GM21367 (cell line): ENCODE results near the gene FAM3C.
"Not testable (repeated sequence)": the region's sequence is repeated elsewhere in the genome, so short reads cannot be mapped to it uniquely, and the experiment has no call there.

ENCODE experiments used
- ATAC-seq: cut with Tn5 transposase; IDR thresholded peaks from one replicate; pipeline ENCODE4 v1.9.1; 2021; ENCODE audit not compliant: unreplicated experiment

Gene FAM3C, protein sequence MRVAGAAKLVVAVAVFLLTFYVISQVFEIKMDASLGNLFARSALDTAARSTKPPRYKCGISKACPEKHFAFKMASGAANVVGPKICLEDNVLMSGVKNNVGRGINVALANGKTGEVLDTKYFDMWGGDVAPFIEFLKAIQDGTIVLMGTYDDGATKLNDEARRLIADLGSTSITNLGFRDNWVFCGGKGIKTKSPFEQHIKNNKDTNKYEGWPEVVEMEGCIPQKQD

DNA sequence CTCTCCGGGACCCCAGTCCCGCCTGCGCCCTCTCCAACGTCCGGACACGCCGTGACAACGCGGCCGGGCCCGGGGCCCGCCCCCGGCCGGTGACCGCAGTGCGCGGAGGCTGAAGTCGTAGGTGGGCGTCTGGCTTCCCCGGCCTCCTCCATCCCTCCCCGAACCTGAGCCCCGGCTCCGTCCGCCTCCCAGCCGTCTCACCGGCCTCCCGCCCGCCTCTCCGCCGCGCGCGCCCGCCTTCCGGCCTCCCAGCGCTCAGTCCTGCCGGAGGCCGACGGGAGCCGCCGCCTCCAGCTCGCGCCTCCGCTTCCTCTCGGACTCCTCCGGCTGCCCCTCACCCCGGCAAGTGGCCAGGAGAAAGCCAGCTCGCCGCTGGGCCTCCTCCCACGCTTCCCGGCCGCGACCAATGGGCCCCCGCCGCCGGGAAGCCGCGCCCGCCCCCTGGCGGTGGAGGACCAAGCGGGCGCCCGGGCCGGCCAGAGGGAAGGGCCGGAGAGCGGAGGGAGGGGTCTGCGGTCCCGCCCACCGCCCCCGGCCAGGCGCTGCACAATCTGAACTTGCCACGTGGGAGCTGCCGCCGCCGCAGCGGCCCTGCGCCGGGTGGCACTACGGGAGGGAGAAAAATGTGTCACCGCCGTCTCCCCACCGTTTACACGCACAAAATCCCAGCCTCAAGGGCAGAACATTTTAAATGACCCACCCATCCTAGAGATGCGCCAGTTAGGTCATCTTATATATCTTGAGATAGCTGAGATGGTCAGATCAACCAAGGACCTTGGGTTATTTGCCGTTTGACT, at the start of gene FAM3C:
Gene FAM3C (minus strand): TSS at position 348 of the 797 bp plus-strand sequence. CDS start 13,339 bp downstream, outside the sequence.
- ATAC-seq: peak; percentile 82

DNA sequence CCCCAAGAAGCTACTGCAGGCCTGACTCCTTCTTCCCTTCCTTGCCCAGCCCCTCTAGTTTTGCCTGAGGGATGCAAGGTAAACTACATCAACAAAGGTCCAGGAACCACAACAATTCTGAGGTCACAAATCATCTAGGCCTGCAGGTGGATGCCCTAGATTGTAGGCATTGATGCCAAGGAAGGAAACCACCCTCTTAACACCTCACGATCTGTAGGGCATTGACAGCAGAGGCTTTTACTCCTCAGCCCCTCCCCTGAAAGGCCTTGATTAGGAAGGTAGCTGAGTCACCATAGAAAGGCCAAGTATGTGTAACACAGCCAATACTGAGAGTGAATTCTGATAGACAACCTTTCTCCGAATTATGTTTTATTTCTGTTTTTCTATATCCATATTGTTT, 46.7 kb upstream of the FAM3C start:
- no peak for ATAC-seq

DNA sequence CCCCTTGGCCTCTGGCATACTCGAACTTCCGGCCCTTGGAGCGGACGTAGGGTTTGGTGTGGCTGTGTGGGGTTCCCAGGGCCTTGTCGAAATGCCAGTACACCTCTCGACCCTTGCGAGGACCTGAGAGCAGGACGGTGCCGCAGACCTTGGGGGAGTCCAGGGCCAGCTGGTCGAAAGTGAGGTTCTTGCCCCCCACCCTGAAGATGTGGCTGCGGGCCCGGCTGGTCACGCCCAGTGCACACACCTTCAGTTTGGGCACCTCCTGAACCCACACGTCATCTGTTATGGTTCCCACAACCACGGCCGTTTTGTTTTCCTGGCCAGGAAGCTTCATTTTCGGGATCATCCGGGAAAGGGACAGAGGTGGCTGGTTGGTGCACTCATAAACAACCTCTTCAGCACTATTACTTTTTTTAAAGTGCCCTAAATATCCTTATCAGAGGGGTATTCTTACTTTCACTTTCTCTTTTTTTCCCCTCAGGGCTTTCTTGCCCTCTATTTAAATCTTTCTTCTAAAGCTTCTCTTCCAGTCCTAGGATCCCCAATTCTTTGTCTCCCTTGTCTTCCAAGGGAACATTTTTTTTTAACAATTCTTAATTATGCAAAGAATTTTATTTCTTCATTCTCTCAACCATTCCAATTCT, 44.9 kb upstream of the FAM3C start:
- no peak for ATAC-seq

DNA sequence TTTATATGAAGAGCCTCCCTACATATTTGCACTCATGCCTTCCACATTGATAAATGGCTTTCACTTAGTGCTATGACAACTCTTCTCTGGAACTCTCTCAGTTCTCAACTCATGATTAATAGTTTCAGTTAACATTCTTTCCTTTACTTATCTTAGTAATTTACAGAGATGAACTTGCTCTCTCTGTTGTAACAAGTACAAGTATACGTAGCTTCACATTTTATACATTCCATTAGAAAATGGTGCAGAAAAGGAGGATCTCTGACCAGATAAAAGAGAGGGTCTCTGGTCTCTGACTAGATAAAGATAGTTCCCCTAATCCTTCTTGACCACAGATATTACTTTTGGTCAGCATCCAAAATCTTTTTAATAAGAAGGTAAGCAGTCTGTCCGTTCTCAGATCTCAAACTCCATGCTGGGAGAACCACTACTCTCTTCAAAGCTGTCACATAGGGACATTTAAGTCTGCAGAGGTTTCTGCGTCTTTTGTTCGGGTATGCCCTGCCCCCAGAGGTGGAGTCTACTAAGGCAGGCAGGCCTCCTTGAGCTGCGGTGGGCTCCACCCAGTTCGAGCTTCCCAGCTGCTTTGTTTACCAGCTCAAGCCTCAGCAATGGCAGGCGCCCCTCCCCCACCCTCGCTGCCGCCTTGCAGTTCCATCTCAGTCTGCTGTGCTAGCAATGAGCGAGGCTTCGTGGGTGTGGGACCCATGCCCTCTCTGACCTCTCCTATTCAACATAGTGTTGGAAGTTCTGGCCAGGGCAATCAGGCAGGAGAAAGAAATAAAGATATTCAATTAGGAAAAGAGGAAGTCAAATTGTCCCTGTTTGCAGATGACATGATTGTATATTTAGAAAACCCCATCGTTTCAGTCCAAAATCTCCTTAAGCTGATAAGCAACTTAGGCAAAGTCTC, 42.2 kb upstream of the FAM3C start:
- peak; percentile 52 for ATAC-seq

DNA sequence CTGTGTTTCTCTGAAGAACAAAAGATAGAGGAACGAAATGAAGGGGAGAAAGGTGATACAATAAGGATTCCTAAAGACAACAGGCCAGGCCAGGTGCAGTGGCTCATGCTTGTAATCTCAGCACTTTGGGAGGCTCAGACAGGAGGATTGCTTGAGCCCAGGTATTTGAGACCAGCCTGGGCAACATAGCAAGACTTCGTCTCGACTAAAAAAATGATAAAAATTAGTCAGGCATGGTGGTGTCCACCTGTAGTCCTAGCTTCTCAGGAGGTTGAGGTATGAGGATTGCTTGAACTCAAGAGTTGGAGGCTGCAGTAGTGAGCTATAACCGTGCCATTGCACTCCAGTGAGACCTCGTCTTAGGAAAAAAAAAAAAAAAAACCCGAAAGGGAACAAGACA, 41.4 kb upstream of the FAM3C start:
- ATAC-seq: no peak

DNA sequence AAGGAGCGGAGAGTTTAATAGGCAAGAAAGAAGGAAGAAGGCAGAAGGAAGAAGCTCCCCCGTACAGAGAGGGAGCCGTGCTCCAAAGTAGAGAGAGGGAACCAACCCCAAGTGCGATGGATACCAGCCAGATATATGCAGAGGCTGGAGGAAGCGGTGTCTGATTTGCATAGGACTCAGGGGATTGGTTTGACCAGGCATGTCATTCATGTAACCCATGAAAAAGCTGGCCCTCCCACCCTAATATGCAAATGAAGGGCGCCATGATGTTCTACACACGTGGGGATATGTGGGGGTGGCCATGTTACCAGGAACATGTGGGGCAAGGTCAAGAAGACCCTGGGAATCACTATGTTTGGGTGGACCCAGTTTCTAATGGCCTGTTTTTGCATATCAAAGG, 40.6 kb upstream of the FAM3C start:
- ATAC-seq: no peak

DNA sequence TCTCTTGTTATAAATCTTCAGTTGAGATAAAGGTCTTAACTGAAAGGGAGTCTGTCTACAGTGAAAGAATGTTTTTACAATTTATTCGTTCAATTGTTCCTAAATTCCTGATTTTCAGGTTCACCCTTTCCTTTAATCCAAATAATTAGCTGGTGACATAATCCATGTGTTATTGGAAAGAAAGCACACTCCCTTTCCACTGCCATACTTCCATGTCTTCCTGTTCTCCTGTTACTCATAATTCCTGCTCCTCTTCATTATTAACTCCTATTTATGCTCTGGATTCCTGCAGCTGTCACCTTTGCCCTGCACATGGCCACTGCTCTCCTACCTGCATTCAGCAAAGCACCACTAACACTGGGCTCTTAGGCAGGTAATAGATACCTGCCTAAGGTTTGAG, 40.0 kb upstream of the FAM3C start:
- ATAC-seq: no peak

DNA sequence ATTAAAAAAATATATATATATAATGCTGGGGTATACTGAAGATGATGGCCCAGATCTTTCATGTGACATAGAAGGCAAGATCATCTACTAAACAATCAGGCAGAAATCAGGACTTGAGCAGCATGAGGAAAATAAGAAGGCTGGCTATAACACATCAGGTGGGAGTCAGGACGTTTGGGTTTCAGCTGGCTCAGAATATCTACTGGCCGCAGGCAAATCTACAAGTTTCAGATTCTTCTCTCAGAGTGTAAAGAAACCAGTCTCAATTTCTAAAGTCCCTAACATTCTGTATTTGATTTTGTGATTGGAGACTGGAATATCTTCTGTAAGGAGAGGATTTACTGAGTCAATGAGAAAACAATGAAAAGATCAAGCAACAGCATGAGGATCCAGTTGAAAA, 37.7 kb upstream of the FAM3C start:
- ATAC-seq: peak; percentile 41

DNA sequence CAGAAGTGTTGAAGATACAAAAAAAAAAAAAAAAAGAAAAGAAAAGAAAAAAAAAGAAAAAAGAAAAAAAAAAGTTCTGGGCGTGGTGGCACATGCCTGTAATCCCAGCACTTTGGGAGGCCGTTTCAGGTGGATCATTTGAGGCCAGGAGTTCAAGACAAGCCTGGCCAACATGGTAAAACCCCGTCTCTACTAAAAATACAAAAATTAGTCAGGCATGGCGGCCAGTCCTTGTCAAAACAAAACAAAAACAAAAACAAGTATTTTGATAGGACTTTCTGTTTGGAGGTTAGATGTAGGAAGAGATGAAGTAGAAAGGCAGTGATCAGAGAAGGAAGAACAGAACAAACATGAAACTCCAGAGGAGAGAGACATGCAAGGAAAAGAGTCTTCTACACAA, 36.4 kb upstream of the FAM3C start:
- ATAC-seq: peak; percentile 76

DNA sequence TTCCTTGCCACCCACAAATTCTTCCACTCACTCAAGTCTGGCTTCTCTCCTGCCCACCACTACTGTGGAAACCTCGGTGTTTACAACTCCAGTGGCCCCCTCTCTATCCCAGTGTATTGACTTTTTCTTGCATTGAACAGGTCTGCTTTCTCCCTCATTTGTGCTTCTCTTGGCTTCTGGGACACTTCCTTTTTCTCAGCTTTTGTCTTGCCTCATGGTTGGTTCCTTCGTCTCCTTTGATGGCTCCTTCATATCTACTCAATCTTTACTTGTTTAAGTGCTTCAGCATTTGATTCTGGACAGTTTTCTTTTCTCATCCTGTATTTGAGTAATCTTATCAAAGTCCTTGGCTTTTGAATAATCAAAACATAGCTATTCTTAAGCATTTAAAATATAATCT, 35.9 kb upstream of the FAM3C start:
- no peak for ATAC-seq

DNA sequence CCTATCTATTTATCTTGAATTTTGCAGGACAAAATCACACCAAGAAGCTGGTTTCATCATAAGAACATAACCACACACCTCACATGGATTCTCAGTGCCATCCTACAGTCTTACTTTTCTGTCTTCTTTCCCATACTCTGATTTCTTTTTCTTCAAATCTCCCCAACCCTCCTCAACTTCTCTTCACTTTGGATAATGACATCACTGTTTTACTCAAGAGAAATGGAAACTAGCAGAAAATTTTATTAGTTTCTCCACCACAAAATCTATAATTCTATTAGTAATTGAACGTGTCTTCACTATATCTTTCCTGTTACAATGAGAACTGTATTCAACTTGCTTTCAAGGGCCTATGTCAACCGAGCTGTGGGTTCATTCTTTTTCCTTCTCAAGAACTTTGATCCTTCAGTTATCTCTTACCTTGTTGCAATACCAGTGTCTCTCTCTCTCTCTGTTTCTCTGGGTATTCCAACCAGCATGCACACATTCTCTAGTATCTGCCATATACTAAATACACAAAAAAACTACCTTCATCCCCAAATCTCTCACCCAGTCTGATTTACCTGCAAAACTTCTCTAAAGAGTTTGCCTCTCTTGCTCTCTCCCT, 35.4 kb upstream of the FAM3C start:
- no peak for ATAC-seq

DNA sequence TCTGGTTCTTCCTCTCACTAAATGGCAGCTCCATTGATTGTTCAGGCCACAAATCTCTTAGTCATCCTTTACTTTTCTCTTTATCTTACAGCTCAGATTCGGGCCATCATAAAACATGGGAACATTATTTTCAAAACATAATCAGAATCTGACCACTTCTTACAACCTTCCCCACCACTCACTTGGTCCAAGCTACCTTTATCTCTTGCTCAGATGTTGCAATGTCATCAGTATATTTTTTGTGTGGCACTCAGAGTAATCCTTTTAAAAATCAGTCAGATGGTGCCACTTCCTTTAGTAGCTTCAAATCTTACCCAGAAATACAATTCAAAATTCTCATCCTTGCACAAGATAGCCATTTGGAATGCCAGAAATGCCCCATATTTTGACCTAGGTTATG, 34.5 kb upstream of the FAM3C start:
- no peak for ATAC-seq

DNA sequence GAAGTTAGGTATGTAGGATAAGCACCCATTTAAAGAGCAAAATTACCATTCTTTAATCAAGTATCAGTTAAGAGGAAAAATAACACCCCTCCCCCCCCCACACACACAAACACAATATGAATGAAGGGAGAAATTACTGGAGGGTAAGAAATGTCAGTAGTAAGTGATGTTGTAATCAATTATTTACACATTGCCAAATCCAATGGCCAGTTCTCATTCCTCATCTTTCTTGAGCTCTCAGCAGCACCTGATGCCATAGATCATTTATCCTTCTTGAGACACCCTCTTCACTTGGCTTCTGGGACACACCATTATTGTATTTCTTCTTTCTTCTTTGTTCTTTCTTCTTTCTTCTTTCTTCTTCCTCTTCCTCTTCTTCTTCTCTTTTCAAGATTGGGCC, 33.7 kb upstream of the FAM3C start:
- no peak for ATAC-seq

DNA sequence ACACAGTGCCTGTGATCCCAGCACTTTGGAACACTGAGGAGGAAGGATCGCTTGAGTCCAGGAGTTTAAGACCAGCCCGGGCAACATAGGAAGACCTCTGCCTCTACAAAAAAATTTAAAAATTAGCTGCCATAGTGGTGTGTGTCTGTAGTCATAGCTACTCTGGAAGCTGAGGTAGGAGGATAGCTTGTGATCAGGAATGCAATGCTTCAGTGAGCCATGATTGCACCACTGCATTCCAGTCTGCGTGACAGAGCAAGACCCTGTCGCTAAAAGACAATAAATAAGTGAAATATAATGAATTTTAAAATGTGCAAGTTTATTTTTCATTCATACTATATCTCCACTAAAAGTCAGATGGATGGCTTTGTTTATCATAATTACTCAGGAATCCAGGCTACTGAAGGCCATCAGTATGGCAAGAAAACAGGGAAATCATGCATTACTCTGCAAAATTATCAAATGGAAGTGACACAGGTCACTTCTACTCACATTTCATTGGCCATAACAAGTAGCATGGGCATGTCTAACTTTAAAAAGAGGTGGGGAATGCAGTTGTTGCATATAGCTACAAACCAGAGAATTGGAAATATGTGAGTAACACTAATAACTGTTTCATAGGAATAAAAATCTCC, 32.9 kb upstream of the FAM3C start:
- no peak for ATAC-seq

DNA sequence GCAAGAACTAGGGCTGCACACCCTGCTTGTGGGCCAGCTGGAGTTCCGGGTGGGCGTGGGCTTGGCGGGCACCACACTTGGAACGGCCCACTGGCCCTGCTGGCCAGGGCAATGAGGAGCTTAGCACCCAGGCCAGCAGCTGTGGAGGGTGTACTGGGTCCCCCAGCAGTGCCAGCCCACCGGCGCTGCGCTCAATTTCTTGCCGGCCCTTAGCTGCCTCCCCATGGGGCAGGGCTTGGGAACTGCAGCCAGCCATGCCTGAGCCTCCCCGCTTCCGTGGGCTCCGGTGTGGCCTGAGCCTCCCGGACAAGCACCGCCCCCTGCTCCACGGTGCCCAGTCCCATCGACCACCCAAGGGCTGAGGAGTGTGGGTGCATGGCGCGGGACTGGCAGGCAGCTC, 25.6 kb upstream of the FAM3C start:
- ATAC-seq: not testable (repeated sequence)

DNA sequence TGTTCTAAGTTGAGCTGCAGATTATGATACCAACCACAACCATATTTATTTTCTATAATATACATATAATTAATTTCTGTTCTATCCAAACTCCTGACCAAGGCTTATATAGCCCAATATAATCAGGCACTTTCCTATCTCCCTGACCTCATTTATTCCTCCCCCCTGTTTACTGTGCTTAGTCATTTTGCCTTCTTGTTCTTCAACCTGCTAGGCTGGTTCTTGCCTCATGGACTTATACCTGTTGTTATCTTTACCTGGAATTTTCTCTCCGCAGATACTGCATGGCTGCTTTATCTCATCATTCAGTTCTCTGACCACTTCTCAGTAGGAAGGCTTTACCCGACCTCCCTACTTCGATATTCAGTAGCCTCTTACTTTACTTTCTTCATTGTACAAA, 24.9 kb upstream of the FAM3C start:
- ATAC-seq: no peak

DNA sequence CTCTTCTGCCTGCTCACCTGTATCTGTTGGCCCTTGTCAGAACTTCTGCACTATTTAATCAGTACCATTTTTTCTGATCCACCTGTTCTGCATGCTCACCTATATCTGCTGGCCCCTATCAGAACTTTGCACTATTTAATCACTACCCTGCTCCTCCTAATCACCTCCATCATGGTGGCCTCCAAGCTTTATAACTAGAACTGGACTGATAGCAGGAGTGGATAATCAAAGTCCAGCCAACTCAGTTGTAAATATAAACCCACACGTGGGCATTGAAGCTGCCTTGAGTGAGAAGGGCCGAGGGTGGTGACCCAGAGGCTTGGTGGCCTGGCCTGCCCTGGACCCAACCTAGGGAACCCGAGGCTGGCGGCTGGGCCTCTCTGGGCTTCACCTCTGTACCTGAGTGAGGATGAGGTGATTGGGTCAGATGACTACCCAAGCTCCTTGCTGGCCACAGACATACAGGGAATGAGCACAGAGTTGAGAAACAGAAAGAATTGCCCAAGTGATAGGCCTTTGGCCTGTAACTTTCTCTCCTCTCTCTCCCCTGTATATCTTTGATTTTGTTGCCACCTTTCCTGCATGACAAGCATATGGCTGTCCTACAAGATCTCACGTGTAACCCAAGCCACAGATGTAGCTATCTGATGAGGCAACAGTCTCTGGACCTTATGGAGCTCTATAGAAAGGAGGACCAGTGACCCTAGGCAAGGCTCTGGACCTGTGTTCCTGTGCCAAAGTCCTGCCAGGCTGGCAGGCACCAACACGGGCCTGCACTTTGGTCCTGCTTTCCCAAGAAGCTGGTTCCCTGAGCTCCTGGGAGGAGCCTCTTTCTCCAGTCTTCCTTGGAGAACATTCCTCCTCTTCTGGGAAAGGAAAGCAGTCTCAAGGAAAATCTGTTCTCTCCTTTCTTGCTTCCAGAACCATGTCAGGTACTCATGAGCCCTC, 23.4 kb upstream of the FAM3C start:
- no peak for ATAC-seq

DNA sequence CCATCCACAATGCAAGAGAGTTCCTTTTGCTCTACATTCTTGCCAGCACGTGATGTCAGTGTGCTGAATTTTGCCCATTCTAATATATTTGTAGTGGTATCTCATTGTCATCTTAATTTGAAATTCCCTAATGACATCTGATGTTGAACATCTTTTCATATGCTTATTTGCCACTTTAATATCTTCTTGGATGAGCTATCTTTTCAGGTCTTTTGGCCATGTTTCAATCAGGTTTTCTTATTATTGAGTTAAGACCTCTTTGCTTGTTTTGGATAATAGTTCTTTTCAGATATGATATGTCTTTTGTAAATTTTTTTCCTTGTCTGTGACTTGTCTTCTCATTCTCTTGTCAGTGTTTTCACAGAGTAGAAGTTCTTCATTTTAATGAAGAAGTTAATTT, 20.4 kb upstream of the FAM3C start:
- ATAC-seq: no peak

DNA sequence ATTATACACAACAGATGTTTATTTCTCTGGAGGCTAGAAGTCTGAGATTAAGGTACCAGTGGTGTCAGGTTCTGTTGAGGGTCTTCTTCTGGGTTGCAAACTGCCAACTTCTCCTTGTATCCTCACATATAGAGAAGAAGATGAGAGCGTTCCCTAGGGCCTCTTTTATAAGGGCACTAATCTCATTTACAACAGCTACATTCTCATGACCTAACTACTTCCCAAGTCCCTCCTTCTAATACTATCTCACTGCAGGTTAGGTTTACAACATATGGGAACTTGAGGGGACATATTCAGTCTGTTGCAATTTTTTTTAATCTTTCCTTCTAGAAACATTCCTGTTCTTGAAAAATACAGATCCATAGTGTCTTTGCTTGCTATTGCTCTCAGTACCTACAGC, 18.3 kb upstream of the FAM3C start:
- no peak for ATAC-seq
